GM18499 (cell line): ENCODE measurements around the gene FOXP1.

Experiments used
- ATAC-seq: cut with Tn5 transposase; IDR thresholded peaks from one replicate; pipeline ENCODE4 v1.9.1; 2021; ENCODE audit warnings: moderate number of reproducible peaks; ENCODE audit not compliant: insufficient read depth, unreplicated experiment

The FOXP1 gene

GRCh38 chr3:71389191-71389590 lies 194.3 kb downstream of the FOXP1 start:
- ATAC-seq: no peak

GRCh38 chr3:71388535-71389120 lies 194.9 kb downstream of the FOXP1 start:
- no peak for ATAC-seq

- no peak for ATAC-seq
Observed at GRCh38 chr3:71387586-71387985, 195.9 kb downstream of the FOXP1 start.

- no peak for ATAC-seq
Observed at GRCh38 chr3:71384837-71385716, 198.5 kb downstream of the FOXP1 start.

GRCh38 chr3:71384388-71384787 lies 199.1 kb downstream of the FOXP1 start:
- no peak for ATAC-seq

- ATAC-seq: no peak
Observed at GRCh38 chr3:71380096-71380495, 203.4 kb downstream of the FOXP1 start.

- ATAC-seq: no peak
Observed at GRCh38 chr3:71378509-71378908, 205.0 kb downstream of the FOXP1 start.

- ATAC-seq: no peak
Observed at GRCh38 chr3:71376911-71377310, 206.6 kb downstream of the FOXP1 start.

- no peak for ATAC-seq
Observed at GRCh38 chr3:71376503-71376902, 207.0 kb downstream of the FOXP1 start.

GRCh38 chr3:71374582-71374981 lies 208.9 kb downstream of the FOXP1 start:
- ATAC-seq: no peak

- ATAC-seq: no peak
Observed at GRCh38 chr3:71372911-71373637, 210.5 kb downstream of the FOXP1 start.

GRCh38 chr3:71372241-71372768 lies 211.2 kb downstream of the FOXP1 start:
- ATAC-seq: no peak

GRCh38 chr3:71371282-71371681 lies 212.2 kb downstream of the FOXP1 start:
- ATAC-seq: no peak

GRCh38 chr3:71370467-71370866 lies 213.1 kb downstream of the FOXP1 start:
- ATAC-seq: no peak

- ATAC-seq: no peak
Observed at GRCh38 chr3:71369701-71370391, 213.7 kb downstream of the FOXP1 start.

- no peak for ATAC-seq
Observed at GRCh38 chr3:71366988-71367604, 216.4 kb downstream of the FOXP1 start.

- ATAC-seq: no peak
Observed at GRCh38 chr3:71361334-71361890, 222.1 kb downstream of the FOXP1 start.

GRCh38 chr3:71360764-71361163 lies 222.8 kb downstream of the FOXP1 start:
- peak; percentile 79 for ATAC-seq

- ATAC-seq: no peak
Observed at GRCh38 chr3:71360180-71360579, 223.3 kb downstream of the FOXP1 start.

GRCh38 chr3:71358243-71358642 lies 225.3 kb downstream of the FOXP1 start:
- ATAC-seq: no peak
